Measurements from ENCODE around the gene PHF21A. TPM values are rescaled to one million over a fixed set of nuclear protein-coding genes. Genes with fewer than 3 reads are reported as not detected.

PHF21A gene
- total RNA-seq, 2 donors from 2014 or later = 47.2 to 53.9 TPM

DNA sequence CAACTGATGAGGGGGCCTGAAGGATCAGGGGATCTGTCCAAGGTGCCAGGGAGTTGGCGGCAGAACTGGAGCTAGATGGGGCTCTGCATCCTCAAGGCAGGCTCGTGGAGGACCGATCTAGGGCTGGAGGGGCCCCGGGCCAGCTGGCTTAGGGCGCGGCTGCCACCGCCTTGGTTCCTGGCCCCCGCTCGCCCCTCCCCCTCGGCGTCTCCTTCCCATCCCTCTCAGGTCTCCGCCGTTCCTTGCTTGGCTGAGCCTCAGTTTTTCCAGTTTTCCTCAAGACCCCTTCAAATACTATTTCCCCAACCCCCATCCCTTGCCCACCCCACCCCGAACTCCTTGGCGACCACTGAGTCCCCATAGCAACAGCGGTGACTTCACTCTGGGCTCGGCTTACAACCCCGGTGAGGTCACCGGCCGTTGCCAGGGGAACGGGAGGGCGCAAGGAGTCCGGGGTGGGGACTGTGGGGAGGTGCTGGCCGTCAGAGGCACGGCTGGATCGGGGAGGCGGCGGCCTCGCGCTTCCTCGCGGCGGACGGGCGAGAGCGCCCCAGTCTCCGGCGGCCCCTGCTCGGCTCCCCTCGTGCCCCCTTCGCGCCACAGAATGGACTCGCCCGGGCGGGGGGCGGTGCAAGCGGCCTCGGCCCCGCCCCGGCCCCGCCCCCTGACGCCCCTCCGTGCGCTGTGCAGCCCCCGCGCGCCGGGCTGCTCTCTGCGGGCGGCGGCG is 221.6 kb downstream of the PHF21A start:
- peaks cover 9% of the 10 kb centered on the region for H3K4me1 Mint-ChIP-seq
- H3K4me1 ChIP-seq (ENCODE audit: control insufficient read depth, insufficient read depth, low read length) = peaks cover 4% of the 10 kb centered on the region
- H3K27me3 Mint-ChIP-seq (ENCODE audit: insufficient read depth) = peaks cover 21% of the 10 kb centered on the region
- peak overlapping the region; percentile 97 for H3K27ac ChIP-seq (ENCODE audit: low read depth, low read length)
- 0% methylated on average over 20 to 58 of the region's 62 CpGs for WGBS, 2 experiments (ENCODE audit: insufficient coverage in 1 of 2, insufficient read length in 1 of 2)
- peak overlapping the region; percentile 68 for H3K4me3 ChIP-seq (ENCODE audit: low read length)
- peaks cover 31% of the 10 kb centered on the region for H3K27me3 ChIP-seq (ENCODE audit: control insufficient read depth, insufficient read depth, low read length, poor library complexity, severe bottlenecking)
- peak; percentile 96 for DNase-seq
- peak overlapping the region; percentile 72 for H3K9ac ChIP-seq (ENCODE audit: extremely low read depth, low read length, poor library complexity, severe bottlenecking)
- H3K9me3 ChIP-seq (ENCODE audit: control insufficient read depth, low read length) = no peaks in the 10 kb centered on the region
- no peak for TF ChIP-seq CTCF (conservative IDR thresholded peaks at IDR 0.05)
- no peaks in the 10 kb centered on the region for H3K36me3 ChIP-seq (ENCODE audit: control insufficient read depth, insufficient read depth, low read length)
- peak overlapping the region; percentile 60 for H3K4me3 Mint-ChIP-seq
- peaks cover 14% of the 10 kb centered on the region for H3K36me3 Mint-ChIP-seq (ENCODE audit: low read depth)
- H3K27ac Mint-ChIP-seq = no peak overlapping the region
- no peaks in the 10 kb centered on the region for H3K9me3 Mint-ChIP-seq

GRCh38 chr11:45899086-45899447 is 222.2 kb downstream of the PHF21A start:
- Mint-ChIP-seq H3K27me3 (ENCODE audit: insufficient read depth) (peaks cover 21% of the 10 kb centered on the region), H3K4me1 (peaks cover 5% of the 10 kb centered on the region), H3K4me3 (peak overlapping the region; percentile 60), H3K9me3 (no peaks in the 10 kb centered on the region), H3K27ac (no peak overlapping the region), H3K36me3 (ENCODE audit: low read depth) (peaks cover 10% of the 10 kb centered on the region)
- H3K36me3 ChIP-seq (ENCODE audit: control insufficient read depth, insufficient read depth, low read length) = no peaks in the 10 kb centered on the region
- no peak for TF ChIP-seq CTCF (conservative IDR thresholded peaks at IDR 0.05)
- WGBS, 2 experiments (ENCODE audit: insufficient coverage in 1 of 2, insufficient read length in 1 of 2) = 0 to 21% methylated on average over 2 to 3 of the region's 3 CpGs
- H3K27me3 ChIP-seq (ENCODE audit: control insufficient read depth, insufficient read depth, low read length, poor library complexity, severe bottlenecking) = peaks cover 31% of the 10 kb centered on the region
- no peak overlapping the region for H3K9ac ChIP-seq (ENCODE audit: extremely low read depth, low read length, poor library complexity, severe bottlenecking)
- peak overlapping the region; percentile 97 for H3K27ac ChIP-seq (ENCODE audit: low read depth, low read length)
- peaks cover 4% of the 10 kb centered on the region for H3K4me1 ChIP-seq (ENCODE audit: control insufficient read depth, insufficient read depth, low read length)
- peak overlapping the region; percentile 68 for H3K4me3 ChIP-seq (ENCODE audit: low read length)
- no peak for DNase-seq
- H3K9me3 ChIP-seq (ENCODE audit: control insufficient read depth, low read length) = no peaks in the 10 kb centered on the region

GRCh38 chr11:45897556-45897955 is 223.7 kb downstream of the PHF21A start:
- Histone ChIP-seq H3K9me3 (ENCODE audit: control insufficient read depth, low read length) (no peaks in the 10 kb centered on the region), H3K4me3 (ENCODE audit: low read length) (no peak overlapping the region), H3K4me1 (ENCODE audit: control insufficient read depth, insufficient read depth, low read length) (peaks cover 4% of the 10 kb centered on the region), H3K27ac (ENCODE audit: low read depth, low read length) (no peak overlapping the region), H3K36me3 (ENCODE audit: control insufficient read depth, insufficient read depth, low read length) (no peaks in the 10 kb centered on the region), H3K27me3 (ENCODE audit: control insufficient read depth, insufficient read depth, low read length, poor library complexity, severe bottlenecking) (peaks cover 31% of the 10 kb centered on the region), H3K9ac (ENCODE audit: extremely low read depth, low read length, poor library complexity, severe bottlenecking) (no peak overlapping the region)
- H3K27me3 Mint-ChIP-seq (ENCODE audit: insufficient read depth) = peaks cover 21% of the 10 kb centered on the region
- no peak overlapping the region for H3K27ac Mint-ChIP-seq
- DNase-seq = no peak
- no peak overlapping the region for H3K4me3 Mint-ChIP-seq
- no peak for TF ChIP-seq CTCF (conservative IDR thresholded peaks at IDR 0.05)
- WGBS, 2 experiments (ENCODE audit: insufficient coverage in 1 of 2, insufficient read length in 1 of 2) = 85 to 94% methylated on average over 6 of the region's 6 CpGs
- no peaks in the 10 kb centered on the region for H3K36me3 Mint-ChIP-seq (ENCODE audit: low read depth)
- H3K9me3 Mint-ChIP-seq = no peaks in the 10 kb centered on the region
- peaks cover 9% of the 10 kb centered on the region for H3K4me1 Mint-ChIP-seq
